GM23248 (cell line): ENCODE results near the gene MT1A. TPM values are rescaled to one million over a fixed set of nuclear protein-coding genes. Genes with fewer than 3 reads are reported as not detected.

Source experiments
- DNase-seq: peaks from one replicate; pipeline ENCODE4 v3.0.0-alpha.2; 2015
- H2AFZ ChIP-seq: fragments of 200-600 bp; sonication (generic); 2 replicates; pipeline ENCODE4 v1.6.1; 2016; ENCODE audit warnings: antibody characterized with exemption
- H3F3A ChIP-seq: fragments of 200-600 bp; sonication (generic); 2 replicates; pipeline ENCODE4 v1.6.1; 2016; ENCODE audit warnings: mild to moderate bottlenecking, antibody characterized with exemption, mixed run types; ENCODE audit not compliant: insufficient read depth
- H3K27ac ChIP-seq: fragments of 200-600 bp; sonication (generic); 2 replicates; pipeline ENCODE4 v1.5.1; 2016; ENCODE audit warnings: mild to moderate bottlenecking
- H3K27me3 ChIP-seq: fragments of 200-600 bp; sonication (generic); replicated peaks from 2 replicates; pipeline ENCODE4 v1.6.1; 2016; ENCODE audit warnings: mild to moderate bottlenecking; ENCODE audit not compliant: insufficient read depth
- H3K36me3 ChIP-seq: fragments of 200-600 bp; sonication (generic); 2 replicates; pipeline ENCODE4 v1.6.1; 2016; ENCODE audit warnings: low read depth, mild to moderate bottlenecking
- H3K4me1 ChIP-seq: fragments of 200-600 bp; sonication (generic); 2 replicates; pipeline ENCODE4 v1.6.1; 2016; ENCODE audit warnings: mild to moderate bottlenecking; ENCODE audit not compliant: insufficient read depth
- H3K4me2 ChIP-seq: fragments of 200-600 bp; sonication (generic); one replicate; pipeline ENCODE4 v1.6.1; 2016; ENCODE audit warnings: mild to moderate bottlenecking; ENCODE audit not compliant: unreplicated experiment
- H3K4me3 ChIP-seq: fragments of 200-600 bp; sonication (generic); 2 replicates; pipeline ENCODE4 v1.5.1; 2016; ENCODE audit warnings: mild to moderate bottlenecking
- H3K79me2 ChIP-seq: fragments of 200-600 bp; sonication (generic); 2 replicates; pipeline ENCODE4 v1.6.1; 2016; ENCODE audit warnings: mild to moderate bottlenecking; ENCODE audit not compliant: insufficient read depth
- H3K9ac ChIP-seq: fragments of 200-600 bp; sonication (generic); 2 replicates; pipeline ENCODE4 v1.6.1; 2016; ENCODE audit warnings: mild to moderate bottlenecking
- H3K9me2 ChIP-seq: fragments of 200-600 bp; sonication (generic); 2 replicates; pipeline ENCODE4 v1.6.1; 2016; ENCODE audit warnings: mixed run types, mild to moderate bottlenecking, moderate library complexity; ENCODE audit not compliant: insufficient read depth
- H3K9me3 ChIP-seq: fragments of 200-600 bp; sonication (generic); one replicate; pipeline ENCODE4 v1.6.1; 2017; ENCODE audit warnings: low read depth
- H4K20me1 ChIP-seq: fragments of 200-600 bp; sonication (generic); 2 replicates; pipeline ENCODE4 v1.6.0; 2016; ENCODE audit not compliant: insufficient read depth
- EZH2 ChIP-seq: fragments of 200-600 bp; sonication (generic); IDR thresholded peaks from 2 replicates; pipeline ENCODE4 v1.6.1; 2018; ENCODE audit warnings: antibody characterized with exemption, mild to moderate bottlenecking; ENCODE audit not compliant: insufficient read depth, poor library complexity, severe bottlenecking
- EZH2phosphoT487 ChIP-seq: fragments of 200-600 bp; sonication (generic); IDR thresholded peaks from 2 replicates; pipeline ENCODE4 v1.6.1; 2018; ENCODE audit warnings: antibody characterized with exemption, moderate library complexity, mild to moderate bottlenecking, low read depth; ENCODE audit not compliant: insufficient read depth
- WGBS, 2 experiments: methylation state at CpG; one replicate each; pipeline ENCODE4 v1.1.6; 2015 to 2017; ENCODE audit warnings: low lambda C conversion rate in 2 of 2, low coverage in 1 of 2; ENCODE audit errors: missing lambda C conversion rate in 2 of 2; 5-methylcytosine and 5-hydroxymethylcytosine counted together
- in situ Hi-C: fragments of 300-500 bp; cut with MboI; formaldehyde crosslinking; loops from 2 replicates; pipeline ENCODE4 v1.15.0; 2020
- polyA plus RNA-seq: library from polyadenylated mRNA; unstranded; fragments of >200 nt; fragmentation: Nextera tagmentation; extraction: Ambion mirVana; gene quantifications from 2 replicates; pipeline ENCODE4 v1.2.1, GENCODE V29; 2016
- total RNA-seq: library from RNA; depleted of rRNA; stranded (reverse); fragments of >200 nt; shearing (Covaris generic); gene quantifications from 2 replicates; pipeline ENCODE4 v1.2.3, GENCODE V29; 2014

MT1A gene
- total and polyA plus RNA-seq, 2 experiments from 2014 or later = 2.3 TPM; not detected in 1

DNA sequence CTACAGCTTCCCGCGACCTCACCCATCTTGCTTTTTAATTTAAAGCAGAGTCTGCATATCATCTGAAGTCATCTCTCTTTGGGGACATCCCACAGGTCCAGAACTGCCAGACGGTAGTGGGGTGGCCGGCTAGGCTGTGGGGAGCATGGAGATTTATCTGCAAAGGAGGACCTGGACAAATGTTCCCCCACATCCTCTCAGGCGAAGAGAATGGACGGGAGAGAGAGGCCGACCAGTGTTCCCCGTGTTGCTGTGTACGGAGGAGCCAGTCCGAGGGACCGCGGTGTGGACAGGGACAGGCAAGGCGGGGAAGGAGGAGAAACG is 6.7 kb upstream of the MT1A start:
- Histone ChIP-seq H3K4me1 (peaks cover 4% of the 10 kb centered on the region; the same call in 1 of the 2 replicates), H4K20me1 (no peaks in the 10 kb centered on the region), H3K36me3 (no peaks in the 10 kb centered on the region), H3K9me3 (no peaks in the 10 kb centered on the region), H3K9me2 (no peaks in the 10 kb centered on the region), H3F3A (peaks cover 25% of the 10 kb centered on the region), H3K27ac (no peak overlapping the region), H3K4me3 (peak overlapping the region; percentile 70), H3K9ac (peak overlapping the region; percentile 69), H3K79me2 (no peaks in the 10 kb centered on the region), H3K27me3 (no peaks in the 10 kb centered on the region), H2AFZ (peak overlapping the region; percentile 91), H3K4me2 (peak overlapping the region; percentile 84)
- TF ChIP-seq EZH2phosphoT487 (no peak), EZH2 (no peak)
- in situ Hi-C loops = no loop called here
- DNase-seq = no peak
- 12 to 17% methylated on average over 12 to 14 of the region's 14 CpGs for WGBS, 2 experiments

DNA sequence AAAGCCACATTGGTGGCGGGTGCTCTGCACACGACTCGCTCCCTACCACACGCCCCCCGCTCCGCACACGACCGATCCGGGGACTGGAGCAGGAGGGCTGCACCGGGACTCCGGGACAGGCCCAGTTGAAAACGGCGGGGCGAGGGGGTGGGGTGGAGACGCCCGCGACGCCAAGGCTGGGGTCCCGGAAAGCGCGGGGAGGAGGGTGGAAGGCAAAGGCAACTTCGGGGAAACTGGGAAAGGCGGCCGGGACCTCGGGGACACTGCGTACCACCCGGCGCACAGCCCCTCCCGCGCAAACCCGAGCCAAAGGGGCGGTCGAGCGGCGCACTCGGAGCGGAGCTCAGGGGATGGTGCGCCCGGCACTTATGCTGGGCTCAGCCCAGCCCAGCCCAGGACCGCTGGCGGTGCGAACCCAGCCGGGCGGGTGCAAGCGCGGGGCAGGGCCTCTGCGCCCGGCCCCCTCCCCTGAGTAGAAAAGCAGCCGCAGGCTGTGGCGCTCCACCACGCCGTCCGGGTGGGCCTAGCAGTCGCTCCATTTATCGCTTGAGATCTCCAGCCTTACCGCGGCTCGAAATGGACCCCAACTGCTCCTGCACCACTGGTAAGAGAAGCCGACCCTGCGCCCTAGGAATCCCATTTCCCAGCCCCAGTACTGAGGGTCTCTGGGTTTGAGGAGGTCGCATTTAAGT is 6.2 kb upstream of the MT1A start, which contains the start of gene MT1M:
Gene MT1M, plus strand, starts transcription at position 504 of the 692 bp plus-strand sequence. Its CDS starts 73 bp downstream, at position 577.
- peak within 1 kb of the TSS; percentile 70 for H3K4me3 ChIP-seq
- 1 to 2% methylated on average over 35 to 47 of the region's 61 CpGs for WGBS, 2 experiments
- no peaks in the 10 kb centered on the region for H3K27me3 ChIP-seq
- H3K27ac ChIP-seq = no peak within 1 kb of the TSS
- H3K9me3 ChIP-seq = no peaks in the 10 kb centered on the region
- no peaks in the 10 kb centered on the region for H4K20me1 ChIP-seq
- peak within 1 kb of the TSS; percentile 91 for H2AFZ ChIP-seq
- H3F3A ChIP-seq = 0 out of 2 replicates have a peak, but pooled peaks cover 21% of the 10 kb centered on the region
- H3K79me2 ChIP-seq = no peaks in the 10 kb centered on the region
- H3K9me2 ChIP-seq = no peaks in the 10 kb centered on the region
- peak within 1 kb of the TSS; percentile 84 for H3K4me2 ChIP-seq
- H3K36me3 ChIP-seq = no peaks in the 10 kb centered on the region
- H3K9ac ChIP-seq = peak within 1 kb of the TSS; percentile 69
- in situ Hi-C loops = no loop called here
- no peaks in the 10 kb centered on the region for H3K4me1 ChIP-seq
- DNase-seq = peak; percentile 75
- TF ChIP-seq EZH2phosphoT487 (no peak), EZH2 (no peak)

- no peaks in the 10 kb centered on the region for H3K9me2 ChIP-seq
- in situ Hi-C loops = no loop called here
- H3F3A ChIP-seq = 0 out of 2 replicates have a peak, but pooled peaks cover 17% of the 10 kb centered on the region
- H2AFZ ChIP-seq = peak overlapping the region; percentile 91
- WGBS, 2 experiments = 52 to 64% methylated on average over 6 of the region's 6 CpGs
- H3K79me2 ChIP-seq = no peaks in the 10 kb centered on the region
- H3K4me1 ChIP-seq = no peaks in the 10 kb centered on the region
- no peaks in the 10 kb centered on the region for H4K20me1 ChIP-seq
- peak overlapping the region; percentile 70 for H3K4me3 ChIP-seq
- DNase-seq = no peak
- H3K9me3 ChIP-seq = no peaks in the 10 kb centered on the region
- H3K4me2 ChIP-seq = peak overlapping the region; percentile 84
- no peaks in the 10 kb centered on the region for H3K27me3 ChIP-seq
- no peaks in the 10 kb centered on the region for H3K36me3 ChIP-seq
- H3K9ac ChIP-seq = peak overlapping the region; percentile 69
- TF ChIP-seq EZH2 (no peak), EZH2phosphoT487 (no peak)
- no peak overlapping the region for H3K27ac ChIP-seq
Measured at GRCh38 chr16:56632848-56633365, 5.6 kb upstream of the MT1A start.

- 0 out of 2 replicates have a peak, but pooled peaks cover 15% of the 10 kb centered on the region for H3F3A ChIP-seq
- no peak for TF ChIP-seq EZH2
- TF ChIP-seq EZH2phosphoT487 = no peak
Measured at GRCh38 chr16:56633535-56633934, 4.9 kb upstream of the MT1A start.

More at GRCh38 chr16:56633535-56633934, 4.9 kb upstream of the MT1A start:
- Histone ChIP-seq H3K9me3 (no peaks in the 10 kb centered on the region), H3K79me2 (no peaks in the 10 kb centered on the region), H3K36me3 (no peaks in the 10 kb centered on the region), H3K4me2 (no peak overlapping the region), H2AFZ (no peak overlapping the region), H3K9ac (no peak overlapping the region), H3K4me3 (no peak overlapping the region), H3K27me3 (no peaks in the 10 kb centered on the region), H3K4me1 (no peaks in the 10 kb centered on the region), H3K9me2 (no peaks in the 10 kb centered on the region), H3K27ac (no peak overlapping the region), H4K20me1 (no peaks in the 10 kb centered on the region)
- no peak for DNase-seq
- WGBS, 2 experiments = 74 to 84% methylated on average over 7 of the region's 7 CpGs
- in situ Hi-C loops = no loop called here
